HFF-Myc (cell line): ENCODE data around the gene ARL4D.

Source experiments
- DNase-seq: peaks from one replicate; pipeline ENCODE4 v3.0.0-alpha.2; 2011; ENCODE audit warnings: low read depth; ENCODE audit errors: extremely low read depth
- H3K4me3 ChIP-seq: replicated peaks from 2 replicates; pipeline ENCODE4 v1.5.1; 2011; ENCODE audit warnings: low read depth, mild to moderate bottlenecking, control low read depth, low read length
- CTCF ChIP-seq: IDR thresholded peaks from 2 replicates; pipeline ENCODE4 v1.5.1; 2012; ENCODE audit warnings: mild to moderate bottlenecking, low read depth, low read length, control low read depth; ENCODE audit errors: missing control alignments

The ARL4D gene

GRCh38 chr17:43395165-43395564 lies 3.6 kb upstream of the ARL4D start:
- no peak for DNase-seq
- no peak for TF ChIP-seq CTCF
- no peak overlapping the region for H3K4me3 ChIP-seq

- TF ChIP-seq CTCF: no peak
- DNase-seq: no peak
- H3K4me3 ChIP-seq: no peak overlapping the region
These were observed 2.2 kb upstream of the ARL4D start for GRCh38 chr17:43396491-43397060.

- no peak for TF ChIP-seq CTCF
- no peak for DNase-seq
- peak overlapping the region; percentile 57 for H3K4me3 ChIP-seq
These were observed 1.1 kb downstream of the ARL4D start for GRCh38 chr17:43399839-43400328.

- H3K4me3 ChIP-seq: no peak overlapping the region
- peak; percentile 51 for DNase-seq
- no peak for TF ChIP-seq CTCF
These were observed 2.3 kb downstream of the ARL4D start for GRCh38 chr17:43400943-43401717.

- TF ChIP-seq CTCF: no peak
- DNase-seq: no peak
- no peak overlapping the region for H3K4me3 ChIP-seq
These were observed 3.3 kb downstream of the ARL4D start for GRCh38 chr17:43402078-43402477.

GRCh38 chr17:43402567-43402966 lies 3.8 kb downstream of the ARL4D start:
- no peak overlapping the region for H3K4me3 ChIP-seq
- DNase-seq: no peak
- TF ChIP-seq CTCF: no peak
